Endodermal cell (in vitro differentiated cells): ENCODE measurements around the gene KRTAP9-1. TPM values are rescaled to one million over a fixed set of nuclear protein-coding genes. Genes with fewer than 3 reads are reported as not detected.

Experiments used
- total RNA-seq, 2 donors: library from RNA; stranded (reverse); fragmentation: NEBNext Ultra II Directional in 1 of 2; extraction: Animal tissue kit (Norgen Biotek cat#: 25700) in 1 of 2; gene quantifications; 2 replicates in 1 of 2; 3 replicates in 1 of 2; pipeline ENCODE4 v1.2.1, GENCODE V29; 2021

KRTAP9-1 gene
- total RNA-seq, 2 donors from 2014 or later: not detected

Other genes with a start within 250 kb of the KRTAP9-1 start
- not detected for gene KRT39, start 222.9 kb upstream of the KRTAP9-1 start, total RNA-seq
- gene KRT40, start 205.6 kb upstream of the KRTAP9-1 start, total RNA-seq: not detected
- gene KRTAP3-3, start 195.7 kb upstream of the KRTAP9-1 start, total RNA-seq: not detected
- gene KRTAP3-2, start 190.0 kb upstream of the KRTAP9-1 start, total RNA-seq: not detected
- gene KRTAP3-1, start 180.8 kb upstream of the KRTAP9-1 start, total RNA-seq: not detected
- gene KRTAP1-5, start 162.7 kb upstream of the KRTAP9-1 start, total RNA-seq: not detected
- not detected for gene KRTAP1-4, start 159.7 kb upstream of the KRTAP9-1 start, total RNA-seq
- not detected for gene KRTAP1-3, start 155.0 kb upstream of the KRTAP9-1 start, total RNA-seq
- gene KRTAP1-1, start 148.4 kb upstream of the KRTAP9-1 start, total RNA-seq: not detected
- not detected for gene KRTAP2-1, start 142.6 kb upstream of the KRTAP9-1 start, total RNA-seq
- gene KRTAP2-2, start 134.7 kb upstream of the KRTAP9-1 start, total RNA-seq: not detected
- gene KRTAP2-3, start 129.8 kb upstream of the KRTAP9-1 start, total RNA-seq: not detected
- gene KRTAP2-4, start 124.0 kb upstream of the KRTAP9-1 start, total RNA-seq: not detected
- gene KRTAP4-7, start 105.7 kb upstream of the KRTAP9-1 start, total RNA-seq: not detected
- not detected for gene KRTAP4-8, start 91.7 kb upstream of the KRTAP9-1 start, total RNA-seq
- not detected for gene KRTAP4-16, start 87.7 kb upstream of the KRTAP9-1 start, total RNA-seq
- gene KRTAP4-9, start 84.5 kb upstream of the KRTAP9-1 start, total RNA-seq: not detected
- gene KRTAP4-11, start 71.5 kb upstream of the KRTAP9-1 start, total RNA-seq: not detected
- not detected for gene KRTAP4-12, start 65.7 kb upstream of the KRTAP9-1 start, total RNA-seq
- not detected for gene KRTAP4-6, start 49.3 kb upstream of the KRTAP9-1 start, total RNA-seq
- not detected for gene KRTAP4-5, start 40.1 kb upstream of the KRTAP9-1 start, total RNA-seq
- not detected for gene KRTAP4-4, start 29.1 kb upstream of the KRTAP9-1 start, total RNA-seq
- gene KRTAP4-3, start 21.7 kb upstream of the KRTAP9-1 start, total RNA-seq: not detected
- not detected for gene KRTAP4-2, start 11.7 kb upstream of the KRTAP9-1 start, total RNA-seq
- not detected for gene KRTAP4-1, start 5.0 kb upstream of the KRTAP9-1 start, total RNA-seq
- gene KRTAP9-2, start 36.8 kb downstream of the KRTAP9-1 start, total RNA-seq: not detected
- gene KRTAP9-3, start 42.6 kb downstream of the KRTAP9-1 start, total RNA-seq: not detected
- gene KRTAP9-8, start 48.1 kb downstream of the KRTAP9-1 start, total RNA-seq: not detected
- not detected for gene KRTAP9-4, start 59.8 kb downstream of the KRTAP9-1 start, total RNA-seq
- not detected for gene KRTAP9-9, start 65.5 kb downstream of the KRTAP9-1 start, total RNA-seq
- gene KRTAP9-6, start 75.5 kb downstream of the KRTAP9-1 start, total RNA-seq: not detected
- gene KRTAP9-7, start 85.8 kb downstream of the KRTAP9-1 start, total RNA-seq: not detected
- gene KRTAP29-1, start 113.0 kb downstream of the KRTAP9-1 start, total RNA-seq: not detected
- not detected for gene KRTAP16-1, start 119.4 kb downstream of the KRTAP9-1 start, total RNA-seq
- gene KRTAP17-1, start 125.8 kb downstream of the KRTAP9-1 start, total RNA-seq: under 1 TPM; 0.46 to 0.48 TPM
- gene KRT33A, start 160.9 kb downstream of the KRTAP9-1 start, total RNA-seq: not detected
- not detected for gene KRT33B, start 179.9 kb downstream of the KRTAP9-1 start, total RNA-seq
- gene KRT34, start 192.4 kb downstream of the KRTAP9-1 start, total RNA-seq: not detected
- not detected for gene KRT31, start 207.7 kb downstream of the KRTAP9-1 start, total RNA-seq
- gene KRT37, start 234.7 kb downstream of the KRTAP9-1 start, total RNA-seq: not detected